ENCODE measurements around the gene DDX10. TPM values are rescaled to one million over a fixed set of nuclear protein-coding genes. Genes with fewer than 3 reads are reported as not detected.

The DDX10 gene
- polyA plus RNA-seq, 1 donor from 2014 or later: 15.9 TPM

- TF ChIP-seq EZH2 (IDR thresholded peaks at IDR 0.05; ENCODE audit: borderline replicate concordance, insufficient read depth, low read length, poor library complexity, severe bottlenecking) (no peak), TAF1 (IDR thresholded peaks at IDR 0.05; ENCODE audit: low read depth) (no peak), POLR2AphosphoS5 (IDR thresholded peaks at IDR 0.05) (no peak)
These were observed 296.2 kb downstream of the DDX10 start (continued) for GRCh38 chr11:108961095-108961494.

- TF ChIP-seq SMC3 (conservative IDR thresholded peaks at IDR 0.05; ENCODE audit: poor library complexity): no peak
- no peak for TF ChIP-seq REST (IDR thresholded peaks at IDR 0.05; ENCODE audit: borderline replicate concordance)
- TF ChIP-seq RAD21 (conservative IDR thresholded peaks at IDR 0.05): no peak
- no peak for TF ChIP-seq TAF1 (IDR thresholded peaks at IDR 0.05; ENCODE audit: low read depth)
- TF ChIP-seq CTCF (IDR thresholded peaks at IDR 0.05; ENCODE audit: poor library complexity, severe bottlenecking): no peak
- Histone ChIP-seq H3K27me3 (ENCODE audit: insufficient read depth, low read depth, low read length) (no peaks in the 10 kb centered on the region), H2AFZ (ENCODE audit: low read depth, low read length) (no peak overlapping the region), H3F3A (ENCODE audit: insufficient read depth, low read length, poor library complexity, severe bottlenecking) (no peaks in the 10 kb centered on the region), H3K9ac (ENCODE audit: low read length) (no peak overlapping the region), H3K9me2 (ENCODE audit: insufficient read depth, low read length) (no peaks in the 10 kb centered on the region), H3K4me2 (ENCODE audit: low read length) (no peak overlapping the region), H3K9me3 (ENCODE audit: low read length) (no peaks in the 10 kb centered on the region), H3K4me3 (ENCODE audit: low read length) (no peak overlapping the region), H3K36me3 (ENCODE audit: insufficient read depth, low read length) (no peaks in the 10 kb centered on the region), H3K27ac (ENCODE audit: low read length) (no peak overlapping the region), H3K79me2 (replicated peaks; ENCODE audit: insufficient read depth, low read length) (no peaks in the 10 kb centered on the region), H4K20me1 (ENCODE audit: insufficient read depth) (no peaks in the 10 kb centered on the region)
These were observed 298.2 kb downstream of the DDX10 start for GRCh38 chr11:108963118-108963517.

GRCh38 chr11:108965306-108966001 is 300.6 kb downstream of the DDX10 start:
- no peak overlapping the region for H3K4me2 ChIP-seq (ENCODE audit: low read length)
- H3K79me2 ChIP-seq (replicated peaks; ENCODE audit: insufficient read depth, low read length): no peaks in the 10 kb centered on the region
- no peaks in the 10 kb centered on the region for H3K36me3 ChIP-seq (ENCODE audit: insufficient read depth, low read length)
- no peaks in the 10 kb centered on the region for H3K27me3 ChIP-seq (ENCODE audit: insufficient read depth, low read depth, low read length)
- H3F3A ChIP-seq (ENCODE audit: insufficient read depth, low read length, poor library complexity, severe bottlenecking): no peaks in the 10 kb centered on the region
- TF ChIP-seq REST (IDR thresholded peaks at IDR 0.05; ENCODE audit: borderline replicate concordance): no peak
- no peak for TF ChIP-seq POLR2AphosphoS5 (IDR thresholded peaks at IDR 0.05)
- TF ChIP-seq SMC3 (conservative IDR thresholded peaks at IDR 0.05; ENCODE audit: poor library complexity): no peak
- TF ChIP-seq TAF1 (IDR thresholded peaks at IDR 0.05; ENCODE audit: low read depth): no peak
- TF ChIP-seq MXI1 (conservative IDR thresholded peaks at IDR 0.05; ENCODE audit: poor library complexity, severe bottlenecking): no peak
- no peak for TF ChIP-seq RAD21 (conservative IDR thresholded peaks at IDR 0.05)
- TF ChIP-seq EZH2 (IDR thresholded peaks at IDR 0.05; ENCODE audit: borderline replicate concordance, insufficient read depth, low read length, poor library complexity, severe bottlenecking): no peak
- no peak for TF ChIP-seq CTCF (IDR thresholded peaks at IDR 0.05; ENCODE audit: poor library complexity, severe bottlenecking)
- TF ChIP-seq EP300 (conservative IDR thresholded peaks at IDR 0.05; ENCODE audit: poor library complexity, severe bottlenecking): no peak
- H3K9me2 ChIP-seq (ENCODE audit: insufficient read depth, low read length): no peaks in the 10 kb centered on the region
- H3K9ac ChIP-seq (ENCODE audit: low read length): no peak overlapping the region
- no peaks in the 10 kb centered on the region for H3K9me3 ChIP-seq (ENCODE audit: low read length)
- no peak overlapping the region for H3K27ac ChIP-seq (ENCODE audit: low read length)
- no peaks in the 10 kb centered on the region for H4K20me1 ChIP-seq (ENCODE audit: insufficient read depth)
- H2AFZ ChIP-seq (ENCODE audit: low read depth, low read length): no peak overlapping the region
- no peak overlapping the region for H3K4me3 ChIP-seq (ENCODE audit: low read length)
